GM23248 (cell line): ENCODE data around the gene RPL10A.

Experiments used
- EZH2 ChIP-seq: fragments of 200-600 bp; sonication (generic); IDR thresholded peaks from 2 replicates; pipeline ENCODE4 v1.6.1; 2018; ENCODE audit warnings: antibody characterized with exemption, mild to moderate bottlenecking; ENCODE audit not compliant: insufficient read depth, poor library complexity, severe bottlenecking
- EZH2phosphoT487 ChIP-seq: fragments of 200-600 bp; sonication (generic); IDR thresholded peaks from 2 replicates; pipeline ENCODE4 v1.6.1; 2018; ENCODE audit warnings: antibody characterized with exemption, moderate library complexity, mild to moderate bottlenecking, low read depth; ENCODE audit not compliant: insufficient read depth

- TF ChIP-seq EZH2phosphoT487: no peak
- TF ChIP-seq EZH2: no peak
Measured at GRCh38 chr6:35493307-35493983, 25.2 kb downstream of the RPL10A start.
